ENCODE results near the gene USP15. TPM values are rescaled to one million over a fixed set of nuclear protein-coding genes. Genes with fewer than 3 reads are reported as not detected.

Gene USP15
- total and polyA plus RNA-seq, 12 donors = 25.9 to 148 (median 64.9) TPM

- intact Hi-C loops (cut with DNase I) = no loop called here
- WGBS, 4 donors = 22 to 38% (median 29%) methylated on average over 1 of the region's 1 CpG
- no peak for DNase-seq
- H3K4me1 ChIP-seq (replicated peaks in 1 of 2) = peaks cover 40 to 92% of the 10 kb centered on the region in 2 donors
- TF ChIP-seq, protein P1, sequence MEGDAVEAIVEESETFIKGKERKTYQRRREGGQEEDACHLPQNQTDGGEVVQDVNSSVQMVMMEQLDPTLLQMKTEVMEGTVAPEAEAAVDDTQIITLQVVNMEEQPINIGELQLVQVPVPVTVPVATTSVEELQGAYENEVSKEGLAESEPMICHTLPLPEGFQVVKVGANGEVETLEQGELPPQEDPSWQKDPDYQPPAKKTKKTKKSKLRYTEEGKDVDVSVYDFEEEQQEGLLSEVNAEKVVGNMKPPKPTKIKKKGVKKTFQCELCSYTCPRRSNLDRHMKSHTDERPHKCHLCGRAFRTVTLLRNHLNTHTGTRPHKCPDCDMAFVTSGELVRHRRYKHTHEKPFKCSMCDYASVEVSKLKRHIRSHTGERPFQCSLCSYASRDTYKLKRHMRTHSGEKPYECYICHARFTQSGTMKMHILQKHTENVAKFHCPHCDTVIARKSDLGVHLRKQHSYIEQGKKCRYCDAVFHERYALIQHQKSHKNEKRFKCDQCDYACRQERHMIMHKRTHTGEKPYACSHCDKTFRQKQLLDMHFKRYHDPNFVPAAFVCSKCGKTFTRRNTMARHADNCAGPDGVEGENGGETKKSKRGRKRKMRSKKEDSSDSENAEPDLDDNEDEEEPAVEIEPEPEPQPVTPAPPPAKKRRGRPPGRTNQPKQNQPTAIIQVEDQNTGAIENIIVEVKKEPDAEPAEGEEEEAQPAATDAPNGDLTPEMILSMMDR (IDR thresholded peaks at IDR 0.05) = no peak
- TF ChIP-seq POLR2A (IDR thresholded peaks at IDR 0.05) = no peak
- no peaks in the 10 kb centered on the region for H3K36me3 ChIP-seq (replicated peaks in 1 of 2)
- H3K4me3 ChIP-seq = no peak overlapping the region
- peak overlapping the region in 1 of 5 donors; percentile 40 for H3K27ac ChIP-seq
- H3K27me3 ChIP-seq = no peaks in the 10 kb centered on the region
- H3K9me3 ChIP-seq (replicated peaks in 1 of 3) = no peaks in the 10 kb centered on the region
Observed at GRCh38 chr12:62270384-62270783, 10.2 kb downstream of the USP15 start.

- no peak for DNase-seq
- no peaks in the 10 kb centered on the region for H3K27me3 ChIP-seq
- TF ChIP-seq, protein P1 (IDR thresholded peaks at IDR 0.05) = no peak
- TF ChIP-seq POLR2A (IDR thresholded peaks at IDR 0.05) = no peak
- peak overlapping the region in 1 of 5 donors; percentile 40 for H3K27ac ChIP-seq
- no peaks in the 10 kb centered on the region for H3K36me3 ChIP-seq (replicated peaks in 1 of 2)
- no peak overlapping the region for H3K4me3 ChIP-seq
- intact Hi-C loops (cut with DNase I) = no loop called here
- H3K4me1 ChIP-seq (replicated peaks in 1 of 2) = peaks cover 40 to 87% of the 10 kb centered on the region in 2 donors
- no peaks in the 10 kb centered on the region for H3K9me3 ChIP-seq (replicated peaks in 1 of 3)
- WGBS, 4 donors = 59 to 77% (median 61%) methylated on average over 4 of the region's 4 CpGs
Observed at GRCh38 chr12:62270872-62271271, 10.7 kb downstream of the USP15 start.

GRCh38 chr12:62272936-62273552, 12.8 kb downstream of the USP15 start:
- 78 to 88% (median 80%) methylated on average over 3 of the region's 3 CpGs for WGBS, 4 donors
- peak overlapping the region in 1 of 5 donors; percentile 8 for H3K27ac ChIP-seq
- TF ChIP-seq, protein P1 (IDR thresholded peaks at IDR 0.05) = no peak
- TF ChIP-seq POLR2A (IDR thresholded peaks at IDR 0.05) = no peak
- peaks cover 40 to 74% of the 10 kb centered on the region in 2 donors for H3K4me1 ChIP-seq (replicated peaks in 1 of 2)
- H3K4me3 ChIP-seq = no peak overlapping the region
- H3K9me3 ChIP-seq (replicated peaks in 1 of 3) = no peaks in the 10 kb centered on the region
- no peaks in the 10 kb centered on the region for H3K36me3 ChIP-seq (replicated peaks in 1 of 2)
- no peaks in the 10 kb centered on the region for H3K27me3 ChIP-seq
- intact Hi-C loops (cut with DNase I) = no loop called here
- DNase-seq = no peak

DNA sequence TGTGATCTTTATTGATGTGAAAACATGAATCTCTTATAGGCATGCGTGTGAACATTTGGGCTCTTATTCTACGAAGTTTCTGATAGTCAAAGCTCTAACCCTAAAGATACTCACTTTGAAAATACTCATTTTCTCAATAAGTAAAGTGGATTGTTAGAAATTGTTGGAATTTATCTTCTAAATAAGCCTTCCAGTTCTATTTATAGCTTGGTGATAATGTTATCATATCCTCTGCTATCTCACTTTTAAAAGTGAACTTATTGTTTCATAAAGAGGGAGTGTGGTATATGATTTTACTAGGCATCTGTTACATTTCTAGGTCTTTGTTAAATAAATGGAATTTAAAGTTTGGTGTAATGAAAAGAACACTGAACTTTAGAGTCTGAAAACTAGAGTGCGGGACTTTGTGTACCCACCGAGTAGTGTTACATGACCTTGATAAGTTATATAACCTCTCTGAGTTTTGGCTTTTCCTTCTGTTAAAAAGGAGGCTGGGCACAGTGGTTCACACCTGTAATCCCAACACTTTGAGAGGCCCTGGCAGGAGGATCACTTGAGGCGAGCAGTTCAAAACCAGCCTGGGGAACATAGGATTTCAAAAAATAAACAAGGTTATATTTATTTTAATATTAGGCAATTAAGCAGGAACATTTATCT, 13.6 kb downstream of the USP15 start:
- intact Hi-C loops (cut with DNase I) = no loop called here
- H3K27ac ChIP-seq = peak overlapping the region in 2 of 5 donors; percentile 4 to 26

More for the DNA sequence above, 13.6 kb downstream of the USP15 start:
- no peak for TF ChIP-seq POLR2A (IDR thresholded peaks at IDR 0.05)
- TF ChIP-seq, protein P1 (IDR thresholded peaks at IDR 0.05) = no peak
- WGBS, 4 donors = 48 to 58% (median 55%) methylated on average over 5 of the region's 5 CpGs
- no peak for DNase-seq
- Histone ChIP-seq H3K4me3 (no peak overlapping the region), H3K27me3 (no peaks in the 10 kb centered on the region), H3K4me1 (replicated peaks in 1 of 2) (peaks cover 40 to 66% of the 10 kb centered on the region in 2 donors), H3K9me3 (replicated peaks in 1 of 3) (no peaks in the 10 kb centered on the region), H3K36me3 (replicated peaks in 1 of 2) (no peaks in the 10 kb centered on the region)
